Midbrain (tissue), 1 donor: ENCODE measurements around the gene APBA1.

Experiments used
- DNase-seq: peaks from one replicate; lab custom pipeline; 2025; lab: John Stamatoyannopoulos, UW

Gene APBA1

DNA sequence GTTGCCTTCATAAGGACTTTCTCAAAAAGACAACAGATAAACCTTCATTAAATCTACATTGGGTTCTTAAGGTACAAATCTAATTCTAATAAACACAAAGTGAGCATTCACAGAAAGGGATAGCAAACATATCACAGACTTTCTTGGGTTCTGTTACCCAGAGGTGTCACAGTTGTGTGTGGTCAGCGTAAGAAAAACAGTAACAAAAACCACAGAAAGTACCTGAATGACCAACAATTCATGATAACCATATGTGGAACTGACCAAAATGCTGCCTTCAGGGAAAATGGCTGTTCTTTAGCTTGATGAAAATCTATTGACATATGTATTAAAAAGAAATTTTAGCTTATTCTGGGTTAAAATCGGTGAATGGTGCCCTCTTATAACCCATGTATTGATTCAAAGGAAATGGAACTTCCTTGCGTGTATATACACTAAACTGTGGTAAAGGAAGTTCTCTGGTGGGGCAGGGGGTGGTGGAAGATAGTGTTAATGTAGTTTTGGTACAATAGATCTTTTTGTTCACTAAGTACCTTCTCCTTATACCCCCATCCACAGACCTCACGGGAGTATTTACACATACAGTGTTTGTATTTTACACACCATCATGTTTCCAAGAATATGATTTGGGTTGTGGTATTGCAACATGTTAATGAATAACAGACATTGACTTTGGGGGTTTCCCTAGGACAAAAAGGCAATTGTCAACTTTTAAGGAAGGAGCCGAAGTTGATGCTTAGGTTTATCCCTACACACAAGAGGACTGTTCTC, 152.5 kb downstream of the APBA1 start:
- DNase-seq, result no peak

- DNase-seq, result no peak
Observed at GRCh38 chr9:69516353-69517322, 155.5 kb downstream of the APBA1 start.

DNA sequence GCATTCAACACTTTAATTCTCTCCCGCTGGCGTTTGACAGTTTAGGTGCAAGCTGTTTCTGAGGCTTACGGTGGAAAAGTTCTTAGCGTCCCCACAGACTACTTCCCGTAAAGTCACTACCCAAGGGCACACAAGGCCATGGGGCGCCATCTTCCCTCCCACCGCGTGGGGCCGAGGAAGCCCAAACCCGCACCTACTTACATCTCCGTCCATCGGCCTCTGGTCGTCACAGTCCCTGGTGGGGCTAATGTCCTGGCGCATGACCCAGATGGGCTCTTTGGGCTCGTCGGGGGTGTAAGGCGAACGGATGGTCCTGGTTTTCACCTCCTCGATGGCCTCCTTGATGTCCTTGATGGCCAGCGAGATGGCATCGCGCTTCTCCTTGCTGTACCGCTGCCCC, 156.4 kb downstream of the APBA1 start:
- no peak for DNase-seq

GRCh38 chr9:69513141-69513820, 158.9 kb downstream of the APBA1 start:
- no peak for DNase-seq

- DNase-seq, result no peak
Observed at GRCh38 chr9:69504058-69504457, 168.1 kb downstream of the APBA1 start.

DNA sequence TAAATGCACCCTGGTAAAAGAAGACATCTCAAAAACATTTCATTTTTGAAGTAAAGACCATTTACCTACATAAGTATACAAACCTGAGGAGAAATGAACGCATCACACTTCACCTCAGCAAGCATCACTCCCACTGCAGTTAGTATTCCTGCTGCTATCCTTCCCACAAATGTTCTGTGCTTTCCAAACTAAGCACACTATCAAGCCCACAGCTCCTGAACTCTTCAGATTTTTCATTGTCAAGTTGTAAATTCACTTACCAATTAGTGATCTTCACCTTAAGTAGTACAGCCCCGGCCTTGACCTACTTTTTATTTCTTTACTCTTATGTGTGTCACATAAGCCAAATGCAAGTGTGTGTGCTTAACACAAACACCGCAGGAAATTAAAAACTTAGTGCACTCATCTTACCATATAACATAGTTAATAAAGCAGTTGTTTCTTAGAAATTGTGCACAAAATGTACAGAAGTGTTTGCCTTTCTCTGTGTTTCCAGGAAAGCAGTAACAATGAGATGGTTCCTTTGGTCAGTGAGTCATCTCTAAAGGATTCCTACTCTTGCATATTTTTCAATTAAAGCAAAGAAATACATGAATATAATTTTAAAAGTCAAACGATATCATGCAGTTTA, 169.4 kb downstream of the APBA1 start:
- DNase-seq, result no peak

GRCh38 chr9:69500896-69501295, 171.3 kb downstream of the APBA1 start:
- no peak for DNase-seq

GRCh38 chr9:69499959-69500358, 172.2 kb downstream of the APBA1 start:
- DNase-seq, result no peak

DNA sequence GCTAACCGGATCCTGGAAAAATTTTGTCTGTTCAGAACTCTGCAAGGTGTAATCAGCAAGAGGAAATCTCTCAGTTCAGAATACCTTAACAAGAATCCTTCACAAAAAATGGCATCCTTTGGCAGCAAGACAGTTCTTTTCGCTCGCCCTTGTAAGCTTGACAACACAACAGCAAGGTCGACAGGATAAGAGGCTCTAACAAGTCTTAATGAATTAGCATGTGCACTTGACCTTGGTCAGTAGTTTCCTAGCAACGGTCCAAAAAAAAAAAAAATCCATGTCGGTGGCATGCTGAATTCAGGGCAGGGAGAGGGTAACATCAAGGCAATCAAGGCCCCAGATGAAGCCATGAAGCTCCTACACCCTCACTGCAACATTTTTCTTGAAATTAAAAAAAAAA, 172.8 kb downstream of the APBA1 start:
- DNase-seq, result no peak

- no peak for DNase-seq
Observed at GRCh38 chr9:69498470-69498869, 173.7 kb downstream of the APBA1 start.

DNA sequence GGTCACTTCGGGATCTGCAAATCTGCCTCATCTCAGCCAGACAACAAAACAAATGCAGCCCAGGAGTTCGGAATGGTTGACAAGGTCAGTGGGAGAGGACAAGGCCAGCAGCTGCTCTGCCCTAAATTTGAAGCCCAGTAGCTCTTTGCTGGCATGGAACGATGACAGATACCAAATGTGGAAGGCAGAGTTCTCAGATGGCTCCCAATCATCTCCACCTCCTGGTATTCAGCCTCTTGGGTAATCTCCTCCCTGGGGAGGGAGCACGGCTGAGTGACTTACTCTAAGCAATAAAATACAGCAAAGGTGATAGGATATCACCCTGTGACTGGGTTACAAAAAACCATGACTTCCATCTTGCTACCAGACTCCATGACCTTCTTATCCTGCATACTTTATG, 174.4 kb downstream of the APBA1 start:
- no peak for DNase-seq

DNA sequence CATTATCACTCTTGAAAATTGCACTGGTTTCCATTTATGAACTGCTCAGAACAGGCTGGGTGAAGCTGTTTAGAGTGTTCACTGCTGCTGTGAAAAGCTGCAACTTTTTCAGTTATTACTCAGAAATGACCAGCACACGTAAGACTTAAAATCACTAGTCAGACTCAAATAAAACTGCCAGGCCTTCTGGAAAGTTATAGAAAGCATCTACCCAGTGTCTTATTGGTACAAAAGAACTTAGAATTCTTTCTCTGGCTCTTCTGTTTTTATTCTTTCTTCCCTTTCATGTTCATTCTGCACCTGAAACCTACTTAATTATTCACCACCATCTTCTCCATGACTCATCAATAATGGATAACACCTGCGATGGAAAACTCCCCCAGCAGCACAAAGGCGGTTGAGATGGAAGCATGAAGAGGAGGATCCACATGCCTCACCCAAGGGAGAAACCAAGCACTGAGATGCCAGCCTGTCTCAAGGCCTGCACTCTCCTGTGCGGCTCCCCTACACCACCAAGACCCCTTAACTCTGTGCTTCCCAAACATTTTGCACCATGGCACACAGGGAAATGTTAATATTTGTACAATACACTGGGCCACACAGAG, 175.2 kb downstream of the APBA1 start:
- no peak for DNase-seq

GRCh38 chr9:69495296-69495695, 176.9 kb downstream of the APBA1 start:
- no peak for DNase-seq

DNA sequence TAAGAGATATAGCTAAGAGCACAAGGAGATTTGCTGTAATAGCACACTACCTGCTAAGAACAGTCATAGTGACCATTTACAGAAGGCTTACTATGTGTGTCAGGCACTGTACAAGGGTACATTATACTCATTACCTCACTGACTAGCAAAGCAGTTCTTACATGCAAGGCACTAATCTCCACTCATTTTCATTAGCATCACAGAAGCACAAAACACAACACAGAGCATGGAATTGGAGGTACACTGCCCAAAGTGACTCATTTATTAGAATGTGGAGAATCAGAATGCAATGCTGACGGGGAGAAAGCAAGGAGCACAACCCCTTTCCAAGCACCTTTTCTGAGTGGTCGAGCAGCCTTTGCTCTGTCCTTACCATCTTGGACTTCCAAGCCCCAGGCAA, 177.4 kb downstream of the APBA1 start:
- DNase-seq, result no peak

DNA sequence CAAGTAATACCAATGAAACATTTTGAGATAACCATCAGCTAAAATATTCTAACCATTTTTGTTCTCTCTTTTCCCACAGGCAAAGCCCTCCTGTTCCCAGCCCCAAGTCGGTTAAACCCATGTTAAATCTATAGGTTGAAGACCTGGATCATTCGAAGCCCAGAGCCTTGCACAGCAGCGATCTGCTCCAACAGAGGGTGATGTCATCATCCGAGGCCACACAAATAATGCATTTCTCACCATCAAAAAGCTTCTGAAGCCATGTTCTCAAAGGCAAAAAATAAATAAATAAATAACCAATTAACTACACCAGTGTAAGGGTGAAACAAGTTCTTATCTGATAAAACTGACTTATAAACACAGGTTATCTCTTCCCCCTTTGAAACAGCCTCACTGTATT, 178.0 kb downstream of the APBA1 start:
- DNase-seq, result no peak

DNA sequence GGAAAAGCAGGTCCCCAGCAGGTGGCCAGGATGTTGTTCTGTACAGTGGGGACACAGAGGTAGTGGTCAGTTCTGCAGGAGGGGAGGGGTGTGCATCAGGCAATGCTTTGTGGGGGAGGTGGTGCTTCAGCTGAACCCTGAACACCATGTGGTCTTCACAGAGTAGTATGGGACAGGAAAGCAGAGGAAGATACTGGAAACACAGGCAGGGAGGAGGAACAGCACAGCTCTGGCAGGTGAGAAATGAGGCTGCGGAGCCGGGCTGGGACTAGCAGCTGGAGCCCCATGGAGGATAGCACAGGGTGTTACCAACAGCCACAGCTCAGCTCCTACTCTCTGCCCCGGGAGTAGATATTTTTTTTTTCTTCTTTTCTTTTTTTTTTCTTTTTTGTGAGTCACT, 185.7 kb downstream of the APBA1 start:
- DNase-seq, result no peak

- no peak for DNase-seq
Observed at GRCh38 chr9:69485466-69485865, 186.7 kb downstream of the APBA1 start.

DNA sequence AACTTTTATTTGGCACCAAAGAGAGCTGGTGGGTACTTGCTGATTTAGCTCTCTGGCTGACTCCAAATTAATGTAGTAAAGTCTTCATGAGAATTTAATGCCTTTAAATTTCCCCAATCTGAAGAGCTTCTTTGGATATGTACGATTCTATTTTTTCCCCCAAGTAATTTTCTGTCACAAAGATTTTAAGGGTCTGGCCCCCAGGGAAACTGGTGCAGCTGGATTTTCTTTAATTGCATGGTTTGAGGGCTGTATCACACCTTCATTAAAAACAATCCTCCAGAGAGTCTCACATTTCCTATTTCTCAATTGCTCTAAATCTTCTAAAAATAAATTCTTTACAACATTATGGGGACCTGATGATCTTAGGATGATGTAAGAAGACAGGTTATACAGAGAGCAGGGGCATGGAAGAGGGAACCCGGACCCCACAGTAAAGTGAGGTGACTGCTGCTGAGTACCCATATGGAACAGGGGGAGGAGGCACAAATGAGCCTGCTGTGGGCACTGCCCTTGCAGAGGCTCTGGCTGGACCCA, 188.2 kb downstream of the APBA1 start:
- DNase-seq, result no peak

DNA sequence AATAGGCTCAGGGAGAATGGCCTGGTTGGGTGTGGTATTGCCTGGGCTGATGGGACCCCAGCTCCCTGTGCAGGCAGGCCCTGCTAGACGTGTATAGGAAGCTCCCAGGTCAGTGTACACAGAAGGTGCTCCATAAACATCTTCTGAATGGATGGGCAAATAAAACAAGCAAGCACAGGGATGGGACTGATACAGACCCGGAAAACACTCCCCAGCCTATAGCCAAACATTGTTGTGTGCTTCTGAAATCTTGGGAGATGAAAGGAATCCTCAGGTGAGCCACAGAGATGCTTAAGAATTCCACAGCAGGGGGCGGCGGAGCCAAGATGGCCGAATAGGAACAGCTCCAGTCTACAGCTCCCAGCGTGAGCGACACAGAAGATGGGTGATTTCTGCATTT, 195.4 kb downstream of the APBA1 start:
- no peak for DNase-seq

DNA sequence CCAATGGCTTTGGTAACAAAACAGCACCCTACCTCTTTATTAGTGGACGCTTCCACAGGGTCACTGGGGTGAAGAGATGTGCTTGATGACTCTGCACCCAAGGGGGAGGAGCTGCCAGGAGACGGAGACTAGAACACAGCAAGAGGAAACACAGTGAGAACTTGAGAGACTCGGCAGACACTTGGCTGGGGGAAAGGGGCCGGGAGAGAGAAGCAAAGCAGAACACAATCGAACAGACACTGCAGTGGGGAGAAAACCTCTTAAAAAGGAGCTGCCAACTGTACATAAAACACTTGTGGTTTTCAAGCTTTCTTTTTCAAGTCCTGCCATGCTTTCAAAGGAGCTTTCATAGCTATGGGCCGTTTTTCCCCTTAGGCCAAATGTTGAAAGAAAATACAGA, 196.2 kb downstream of the APBA1 start:
- DNase-seq, result no peak

DNA sequence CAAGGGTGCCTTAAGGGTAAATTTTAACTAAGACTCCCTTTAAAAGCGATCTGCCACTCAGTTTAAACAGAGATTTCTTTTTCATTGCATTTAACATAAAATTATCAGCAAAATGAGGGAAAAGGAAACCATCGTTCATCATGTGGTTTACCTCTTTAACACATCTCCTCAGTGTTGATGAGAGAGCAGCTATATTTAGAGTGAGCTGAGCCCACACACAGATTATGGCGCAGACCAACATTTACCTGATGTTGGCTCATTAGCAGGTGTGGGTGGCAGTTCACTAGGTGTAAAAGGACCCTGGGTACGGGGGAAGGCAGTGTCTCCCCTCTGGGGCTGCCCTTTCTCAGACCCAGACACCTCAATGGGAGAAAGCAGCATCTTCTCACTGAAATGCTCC, 197.3 kb downstream of the APBA1 start:
- no peak for DNase-seq
